GM12892 (cell line): ENCODE data around the gene RPL22.

Source experiments
- POLR2A ChIP-seq: IDR thresholded peaks from 2 replicates; pipeline ENCODE4 v1.6.1; 2011; ENCODE audit warnings: low read depth, low read length, control low read depth
- TAF1 ChIP-seq: IDR thresholded peaks from 2 replicates; pipeline ENCODE4 v1.6.1; 2011; ENCODE audit warnings: low read depth, mild to moderate bottlenecking, control low read depth, low read length, borderline replicate concordance

DNA sequence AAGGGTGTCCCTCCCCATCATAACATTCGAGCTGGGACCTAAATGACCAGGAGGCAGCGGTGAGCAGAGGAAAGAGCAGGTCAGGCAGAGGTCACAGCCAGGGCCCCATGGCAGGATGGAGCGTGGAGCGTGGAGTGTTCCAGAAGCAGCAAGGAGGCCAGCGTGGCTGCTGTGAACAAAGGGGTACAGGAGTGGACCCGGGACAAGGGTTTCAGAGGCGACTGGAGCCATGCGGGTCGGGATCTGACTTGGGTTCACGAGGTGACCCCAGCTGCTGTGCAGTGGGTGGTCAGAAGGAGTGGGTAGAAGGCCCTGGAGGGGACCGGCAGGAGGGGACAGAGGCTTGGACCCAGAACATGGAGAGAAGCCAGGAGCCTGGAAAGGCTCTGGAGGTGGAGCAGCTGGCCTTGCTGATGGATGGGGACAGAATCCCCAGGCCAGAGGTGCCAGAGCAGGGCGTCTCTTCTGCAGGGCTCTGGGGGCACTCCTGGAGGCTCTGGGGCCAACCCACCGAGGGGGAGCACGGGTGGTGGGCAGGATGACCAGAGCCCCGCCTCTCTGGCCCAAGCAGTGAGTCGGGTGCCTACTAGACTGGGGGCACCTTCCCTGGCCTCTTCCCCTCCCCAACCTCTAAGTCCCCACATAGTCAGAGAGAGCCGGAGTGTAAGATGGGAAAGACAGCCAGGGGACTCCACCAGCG lies 21.6 kb downstream of the RPL22 start:
- TF ChIP-seq POLR2A: no peak
- no peak for TF ChIP-seq TAF1
